ENCODE measurements around the gene FAM25A.

Gene FAM25A

GRCh38 chr10:87064651-87065050 is 44.6 kb downstream of the FAM25A start:
- no peak for DNase-seq (ENCODE audit: low read depth in 2 of 2)

- no peak for DNase-seq (ENCODE audit: low read depth in 2 of 2)
Observed at GRCh38 chr10:87066178-87066577, 46.1 kb downstream of the FAM25A start.

DNA sequence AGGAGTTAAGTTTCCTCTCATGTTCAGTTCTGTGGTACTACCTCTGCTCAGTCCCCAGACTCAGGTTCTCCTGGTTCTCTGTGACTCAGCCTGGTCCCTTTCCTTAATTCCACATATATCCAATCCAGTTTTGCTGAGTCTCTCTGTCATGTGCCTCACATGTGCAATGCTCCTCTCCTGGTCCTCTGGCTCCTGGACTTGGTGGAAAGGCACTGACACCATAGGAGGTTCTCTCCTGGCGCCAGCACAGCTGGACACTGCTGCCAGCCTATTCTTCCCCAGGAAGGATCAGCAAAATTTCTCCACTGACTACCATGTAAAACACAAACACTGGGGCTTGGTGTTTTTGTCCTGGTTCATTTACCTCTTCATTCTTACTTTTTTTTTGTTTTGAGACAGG is 46.8 kb downstream of the FAM25A start:
- DNase-seq (ENCODE audit: low read depth in 2 of 2): no peak

GRCh38 chr10:87068281-87068680 is 48.2 kb downstream of the FAM25A start:
- no peak for DNase-seq (ENCODE audit: low read depth in 2 of 2)

- DNase-seq (ENCODE audit: low read depth in 2 of 2): no peak
Observed at GRCh38 chr10:87072449-87072848, 52.4 kb downstream of the FAM25A start.
